ENCODE results near the gene KRT82.

KRT82 gene

DNA sequence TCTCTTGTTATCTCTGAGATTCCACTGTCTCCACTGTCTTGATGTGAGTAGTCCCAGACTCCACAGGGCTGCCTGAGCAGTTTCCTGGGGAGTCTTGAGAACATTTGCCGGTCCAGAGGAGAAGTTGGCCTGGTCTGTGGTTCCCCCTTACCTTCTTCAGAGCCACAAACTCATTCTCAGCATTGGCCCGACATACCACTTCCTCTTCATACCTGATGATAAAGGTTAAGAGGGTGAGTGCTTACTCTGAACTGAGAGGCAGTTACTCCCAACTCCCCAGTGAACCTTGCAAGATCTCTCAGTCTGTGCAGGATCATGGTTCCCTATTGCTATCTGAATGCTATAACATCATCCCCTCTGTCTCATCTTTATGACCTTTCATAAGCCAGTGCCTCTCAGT, 23.3 kb downstream of the KRT82 start:
- DNase-seq (ENCODE audit: low spot score): no peak

GRCh38 chr12:52381206-52381605, 24.9 kb downstream of the KRT82 start:
- DNase-seq (ENCODE audit: low spot score): no peak

DNA sequence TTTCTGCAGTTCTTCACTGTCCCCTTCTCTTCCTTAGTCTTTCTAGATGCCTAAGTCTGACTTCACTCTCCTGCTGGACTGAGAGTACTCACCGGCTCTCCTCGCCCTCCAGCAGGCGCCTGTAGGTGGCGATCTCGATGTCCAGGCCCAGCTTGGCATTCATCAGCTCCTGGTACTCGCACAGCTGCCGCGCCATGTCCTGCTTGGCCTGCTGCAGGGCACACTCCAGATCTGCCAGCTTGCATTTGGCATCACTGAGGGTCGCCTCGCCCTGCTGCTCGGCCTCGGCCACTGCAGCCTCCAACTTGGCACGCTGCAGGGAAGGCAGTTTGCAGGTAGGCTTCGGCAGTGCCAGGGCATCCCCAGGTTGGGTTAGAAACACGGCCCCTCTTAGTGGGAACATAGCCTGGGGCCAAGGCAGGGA, 25.9 kb downstream of the KRT82 start:
- peak; percentile 39 for DNase-seq (ENCODE audit: low spot score)

DNA sequence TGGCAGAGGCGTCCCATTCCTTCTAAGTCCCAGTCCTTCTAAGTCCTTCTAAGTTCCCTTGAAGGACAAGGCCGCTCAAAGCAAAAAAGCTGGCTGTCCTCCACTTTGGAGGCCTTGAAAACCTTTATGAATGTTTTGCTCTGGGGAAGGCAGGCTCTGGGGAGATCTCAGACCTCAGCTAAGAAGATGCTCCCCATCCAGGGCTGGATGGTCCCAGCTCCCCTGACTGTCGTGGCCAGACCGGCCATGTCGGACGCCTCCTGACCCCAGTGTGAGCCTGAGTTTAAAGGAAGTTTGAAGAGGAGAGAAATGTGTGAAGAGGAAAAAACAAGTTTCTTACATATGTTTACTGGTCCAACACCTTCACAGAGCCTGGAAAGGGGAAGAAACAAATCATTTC, 26.6 kb downstream of the KRT82 start:
- DNase-seq (ENCODE audit: low spot score): no peak

DNA sequence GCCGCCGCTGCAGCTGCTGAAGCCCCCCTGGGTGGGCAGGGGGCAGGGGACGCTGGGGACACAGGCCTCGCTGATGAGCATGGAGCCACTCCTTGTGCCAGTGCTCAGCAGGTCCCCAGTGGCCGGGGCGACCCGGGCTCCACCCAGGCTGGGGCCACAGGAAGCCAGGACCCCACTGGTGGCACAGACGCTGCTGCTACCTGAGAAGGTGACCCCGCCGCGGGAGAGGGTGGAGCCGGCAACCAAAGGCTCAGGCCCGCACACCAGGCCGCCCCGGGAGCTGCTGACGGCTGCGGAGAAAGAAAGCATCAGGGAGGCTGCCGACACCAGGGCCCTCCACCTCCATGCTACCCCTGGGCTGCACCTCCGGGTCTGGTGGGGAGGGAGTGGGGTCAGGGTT, 28.0 kb downstream of the KRT82 start:
- no peak for DNase-seq (ENCODE audit: low spot score)

GRCh38 chr12:52377266-52377665, 28.9 kb downstream of the KRT82 start:
- DNase-seq (ENCODE audit: low spot score): no peak

GRCh38 chr12:52372216-52373154, 33.6 kb downstream of the KRT82 start:
- peak; percentile 95 for DNase-seq (ENCODE audit: low spot score)

DNA sequence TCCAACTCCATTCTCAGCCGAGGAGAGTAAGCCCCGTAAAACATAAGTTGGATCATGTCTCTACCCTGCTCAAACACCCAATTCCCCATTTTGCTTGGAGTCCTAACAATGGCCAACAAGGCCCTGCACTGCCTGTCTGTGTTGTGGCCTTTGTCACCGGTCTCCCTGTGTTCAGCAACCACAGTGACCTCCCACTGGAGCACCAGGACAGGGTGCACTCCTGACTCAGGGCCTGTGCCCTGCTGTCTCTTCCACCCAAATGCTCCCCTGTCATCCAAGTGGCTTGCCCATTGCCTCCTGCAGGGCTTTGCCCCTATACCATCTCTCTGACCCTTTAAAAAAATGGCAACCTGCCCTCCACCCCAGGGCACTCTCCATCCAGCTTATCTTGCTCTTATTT, 34.4 kb downstream of the KRT82 start:
- DNase-seq (ENCODE audit: low spot score): no peak

DNA sequence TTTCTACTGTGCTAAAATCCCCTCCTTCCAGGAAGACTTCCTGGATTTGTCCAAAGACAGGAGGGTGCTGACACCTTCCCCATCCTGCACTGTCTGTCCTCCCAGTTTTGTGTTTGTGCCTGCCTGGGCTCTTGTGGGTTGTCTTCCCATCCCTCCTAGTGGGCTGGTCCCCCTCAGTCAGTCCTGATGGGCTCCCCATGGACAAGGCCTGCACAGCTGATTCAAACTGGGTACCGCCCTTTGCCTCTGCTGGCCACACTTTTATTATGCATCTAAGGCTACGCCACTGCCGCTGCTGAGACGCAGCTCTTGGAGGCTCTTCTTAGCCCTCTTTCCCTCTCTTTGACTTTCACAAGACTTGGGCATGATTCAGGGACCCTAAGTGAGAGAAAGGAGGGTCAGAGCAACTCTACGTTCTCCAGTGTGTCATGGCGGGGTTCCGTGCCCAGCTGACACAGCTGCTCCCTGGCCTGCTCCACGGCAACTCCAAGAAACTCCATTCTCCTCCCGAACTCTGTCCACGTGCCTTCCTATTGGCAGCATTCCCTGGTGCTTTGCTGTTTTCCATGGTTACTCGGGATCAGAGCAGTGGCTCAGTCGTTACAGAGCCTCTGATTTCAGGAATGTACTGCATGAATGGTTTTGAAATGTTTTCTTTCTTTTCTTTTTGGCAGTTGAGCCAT, 35.1 kb downstream of the KRT82 start:
- DNase-seq (ENCODE audit: low spot score): peak; percentile 89

- no peak for DNase-seq (ENCODE audit: low spot score)
These were observed 36.3 kb downstream of the KRT82 start for GRCh38 chr12:52369809-52370208.

- no peak for DNase-seq (ENCODE audit: low spot score)
These were observed 36.9 kb downstream of the KRT82 start for GRCh38 chr12:52369211-52369610.

- DNase-seq (ENCODE audit: low spot score): no peak
These were observed 37.6 kb downstream of the KRT82 start for GRCh38 chr12:52368508-52368907.

DNA sequence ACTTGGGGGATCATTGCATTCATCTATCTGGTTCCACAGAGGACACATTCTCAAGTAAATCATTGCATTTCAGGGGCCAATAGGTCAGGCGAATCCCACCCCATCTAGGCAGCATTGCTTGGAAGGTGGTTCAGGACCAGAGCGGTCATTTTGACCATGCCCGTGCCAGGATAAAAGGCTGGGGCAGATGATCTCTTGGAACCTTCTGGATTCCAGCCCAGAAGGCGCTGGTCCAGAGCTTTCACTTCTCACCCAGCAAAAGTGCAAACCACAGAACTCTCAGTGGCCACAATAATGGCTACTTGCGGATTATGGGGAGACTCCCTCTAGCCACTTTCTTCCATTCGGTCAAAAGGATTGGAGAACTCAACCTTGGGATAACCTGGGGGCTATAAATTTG, 38.3 kb downstream of the KRT82 start:
- no peak for DNase-seq (ENCODE audit: low spot score)

GRCh38 chr12:52366738-52367485, 39.2 kb downstream of the KRT82 start, which contains the start of gene KRT85:
KRT85 (minus strand) TSS chr12:52367481; CDS start chr12:52367405, 76 bp downstream.
- DNase-seq (ENCODE audit: low spot score): no peak

GRCh38 chr12:52364901-52365489, 41.1 kb downstream of the KRT82 start:
- DNase-seq (ENCODE audit: low spot score): no peak

DNA sequence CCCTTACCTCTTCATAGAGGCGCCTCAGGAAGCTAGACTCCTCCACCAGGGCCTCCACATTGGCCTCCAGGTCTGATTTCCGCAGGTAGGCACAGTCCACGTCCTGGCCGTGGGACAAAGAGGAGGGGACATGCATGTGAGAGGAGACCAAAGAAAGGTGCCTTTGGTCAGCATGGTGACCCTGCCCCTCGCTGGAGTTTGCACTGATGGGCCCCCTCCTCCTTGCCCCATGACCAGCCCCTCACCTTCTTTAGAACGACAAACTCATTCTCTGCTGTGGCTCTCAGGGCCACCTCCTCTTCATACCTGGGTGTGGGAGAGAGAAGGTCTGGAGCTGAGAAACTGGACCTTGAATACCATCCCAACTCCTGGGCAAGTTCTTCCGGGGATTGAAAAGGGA, 42.1 kb downstream of the KRT82 start:
- DNase-seq (ENCODE audit: low spot score): no peak

GRCh38 chr12:52363111-52363679, 42.9 kb downstream of the KRT82 start:
- no peak for DNase-seq (ENCODE audit: low spot score)

DNA sequence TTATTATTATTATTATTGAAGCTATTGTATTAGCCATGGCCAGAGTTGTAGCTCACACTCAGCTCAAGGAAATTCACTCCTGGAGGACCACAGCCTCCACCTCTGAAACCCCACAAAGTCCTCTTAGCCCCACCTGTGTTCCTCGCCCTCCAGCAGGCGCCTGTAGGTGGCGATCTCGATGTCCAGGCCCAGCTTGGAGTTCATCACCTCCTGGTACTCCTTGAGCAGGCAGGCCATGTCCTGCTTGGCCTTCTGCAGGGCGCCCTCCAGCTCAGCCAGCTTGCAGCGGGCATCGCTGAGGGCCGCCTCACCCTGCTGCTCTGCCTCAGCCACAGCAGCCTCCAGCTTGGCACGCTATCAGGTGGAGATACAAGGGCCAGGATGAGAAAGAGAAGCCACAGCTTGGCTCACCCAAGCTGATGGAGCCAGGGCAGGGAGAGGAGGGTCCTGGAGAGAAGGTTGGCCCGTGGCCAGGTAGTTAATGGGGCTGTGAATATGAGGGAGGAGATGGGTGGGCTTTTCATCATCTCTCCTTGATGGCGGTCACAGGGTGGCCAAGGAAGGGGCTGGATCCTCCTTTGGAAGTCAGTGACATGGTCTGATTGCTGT, 43.9 kb downstream of the KRT82 start:
- no peak for DNase-seq (ENCODE audit: low spot score)

DNA sequence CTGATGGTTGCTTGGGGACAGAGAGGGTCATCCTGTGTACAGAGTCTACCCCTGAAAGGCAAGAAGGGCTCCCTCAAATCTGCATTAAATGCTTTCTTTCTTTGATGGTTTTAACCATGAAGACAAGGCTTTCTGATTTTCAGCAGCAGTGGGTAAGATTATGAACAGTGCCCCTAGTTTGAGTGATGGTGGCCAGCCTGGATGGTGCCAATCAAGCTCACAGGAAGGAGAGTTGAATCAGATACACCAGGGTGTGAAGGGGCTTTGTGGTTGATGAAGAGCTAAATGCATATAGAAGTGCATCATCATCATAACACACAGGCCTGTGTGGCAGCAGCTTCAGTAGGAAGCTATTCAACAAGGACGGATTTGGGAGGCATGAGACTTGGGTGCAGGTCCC, 44.6 kb downstream of the KRT82 start:
- no peak for DNase-seq (ENCODE audit: low spot score)

GRCh38 chr12:52360663-52361271, 45.4 kb downstream of the KRT82 start:
- no peak for DNase-seq (ENCODE audit: low spot score)

- DNase-seq (ENCODE audit: low spot score): no peak
These were observed 46.0 kb downstream of the KRT82 start for GRCh38 chr12:52360106-52360662.
